ENCODE results near the gene SMAD1.

DNA sequence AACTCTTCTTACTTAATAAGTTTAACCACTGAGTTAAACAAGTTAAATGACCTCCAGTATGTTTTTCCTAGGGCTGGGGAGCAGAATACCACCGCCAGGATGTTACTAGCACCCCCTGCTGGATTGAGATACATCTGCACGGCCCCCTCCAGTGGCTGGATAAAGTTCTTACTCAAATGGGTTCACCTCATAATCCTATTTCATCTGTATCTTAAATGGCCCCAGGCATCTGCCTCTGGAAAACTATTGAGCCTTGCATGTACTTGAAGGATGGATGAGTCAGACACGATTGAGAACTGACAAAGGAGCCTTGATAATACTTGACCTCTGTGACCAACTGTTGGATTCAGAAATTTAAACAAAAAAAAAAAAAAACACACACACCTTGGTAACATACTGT is 76.1 kb downstream of the SMAD1 start:
- TF ChIP-seq, protein P1, sequence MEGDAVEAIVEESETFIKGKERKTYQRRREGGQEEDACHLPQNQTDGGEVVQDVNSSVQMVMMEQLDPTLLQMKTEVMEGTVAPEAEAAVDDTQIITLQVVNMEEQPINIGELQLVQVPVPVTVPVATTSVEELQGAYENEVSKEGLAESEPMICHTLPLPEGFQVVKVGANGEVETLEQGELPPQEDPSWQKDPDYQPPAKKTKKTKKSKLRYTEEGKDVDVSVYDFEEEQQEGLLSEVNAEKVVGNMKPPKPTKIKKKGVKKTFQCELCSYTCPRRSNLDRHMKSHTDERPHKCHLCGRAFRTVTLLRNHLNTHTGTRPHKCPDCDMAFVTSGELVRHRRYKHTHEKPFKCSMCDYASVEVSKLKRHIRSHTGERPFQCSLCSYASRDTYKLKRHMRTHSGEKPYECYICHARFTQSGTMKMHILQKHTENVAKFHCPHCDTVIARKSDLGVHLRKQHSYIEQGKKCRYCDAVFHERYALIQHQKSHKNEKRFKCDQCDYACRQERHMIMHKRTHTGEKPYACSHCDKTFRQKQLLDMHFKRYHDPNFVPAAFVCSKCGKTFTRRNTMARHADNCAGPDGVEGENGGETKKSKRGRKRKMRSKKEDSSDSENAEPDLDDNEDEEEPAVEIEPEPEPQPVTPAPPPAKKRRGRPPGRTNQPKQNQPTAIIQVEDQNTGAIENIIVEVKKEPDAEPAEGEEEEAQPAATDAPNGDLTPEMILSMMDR (IDR thresholded peaks at IDR 0.05): peak; percentile 75 to 96 (median 86)
- no peak for TF ChIP-seq POLR2A (IDR thresholded peaks at IDR 0.05)
